ENCODE data around the gene SERPINB6.
"Not testable (repeated sequence)": the region's sequence is repeated elsewhere in the genome, so short reads cannot be mapped to it uniquely, and the experiment has no call there.

The SERPINB6 gene

DNA sequence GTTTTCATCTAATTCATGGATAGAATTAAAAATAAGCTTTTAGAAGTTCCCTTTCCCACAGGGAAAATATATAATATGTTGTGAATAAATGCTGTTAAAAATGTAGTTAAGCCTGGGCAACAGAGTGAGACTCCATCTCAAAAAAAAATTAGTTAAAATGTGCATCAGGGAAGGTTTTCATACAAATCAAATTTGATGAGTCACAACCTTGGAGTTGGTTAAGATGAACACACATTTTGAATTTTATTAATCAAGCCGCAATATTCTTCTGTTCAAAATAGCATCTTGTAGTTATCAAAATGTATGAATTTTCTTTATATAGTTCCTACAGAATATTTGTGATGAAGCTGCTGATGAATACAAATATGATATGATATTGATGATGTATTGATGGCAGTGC lies 37.3 kb downstream of the SERPINB6 start:
- H3K4me3 ChIP-seq (ENCODE audit: low read depth, low read length), result no peak overlapping the region
- TF ChIP-seq, protein P1, sequence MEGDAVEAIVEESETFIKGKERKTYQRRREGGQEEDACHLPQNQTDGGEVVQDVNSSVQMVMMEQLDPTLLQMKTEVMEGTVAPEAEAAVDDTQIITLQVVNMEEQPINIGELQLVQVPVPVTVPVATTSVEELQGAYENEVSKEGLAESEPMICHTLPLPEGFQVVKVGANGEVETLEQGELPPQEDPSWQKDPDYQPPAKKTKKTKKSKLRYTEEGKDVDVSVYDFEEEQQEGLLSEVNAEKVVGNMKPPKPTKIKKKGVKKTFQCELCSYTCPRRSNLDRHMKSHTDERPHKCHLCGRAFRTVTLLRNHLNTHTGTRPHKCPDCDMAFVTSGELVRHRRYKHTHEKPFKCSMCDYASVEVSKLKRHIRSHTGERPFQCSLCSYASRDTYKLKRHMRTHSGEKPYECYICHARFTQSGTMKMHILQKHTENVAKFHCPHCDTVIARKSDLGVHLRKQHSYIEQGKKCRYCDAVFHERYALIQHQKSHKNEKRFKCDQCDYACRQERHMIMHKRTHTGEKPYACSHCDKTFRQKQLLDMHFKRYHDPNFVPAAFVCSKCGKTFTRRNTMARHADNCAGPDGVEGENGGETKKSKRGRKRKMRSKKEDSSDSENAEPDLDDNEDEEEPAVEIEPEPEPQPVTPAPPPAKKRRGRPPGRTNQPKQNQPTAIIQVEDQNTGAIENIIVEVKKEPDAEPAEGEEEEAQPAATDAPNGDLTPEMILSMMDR (IDR thresholded peaks at IDR 0.05; ENCODE audit: low read depth, low read length, missing control alignments), result no peak

DNA sequence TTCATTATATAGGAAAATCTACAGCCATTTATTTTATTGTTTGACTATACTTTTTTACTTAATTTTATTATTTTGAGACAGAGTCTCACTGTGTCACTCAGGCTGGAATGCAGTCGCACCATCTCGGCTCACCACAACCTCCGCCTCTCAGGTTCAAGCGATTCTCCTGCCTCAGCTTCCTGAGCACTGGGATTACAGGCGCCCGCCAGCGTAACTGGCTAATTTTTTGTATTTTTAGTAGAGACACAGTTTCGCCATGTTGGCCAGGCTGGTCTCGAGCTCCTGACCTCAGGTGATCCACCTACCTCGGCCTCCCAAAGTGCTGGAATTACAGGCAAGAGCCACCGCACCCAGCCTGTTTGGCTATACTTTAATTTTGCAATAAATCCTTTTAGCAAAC lies 38.5 kb downstream of the SERPINB6 start:
- H3K4me3 ChIP-seq (ENCODE audit: low read depth, low read length); DNase-seq (ENCODE audit: low read depth): not testable (repeated sequence)
- in situ Hi-C loops (cut with HindIII; ENCODE audit: low sequenced_read_pairs), result loop anchor here (5.0 kb wide), 1 partner anchor 91 kb away; the partner anchor contains the start of gene SERPINB1

More for the DNA sequence above, 37.3 kb downstream of the SERPINB6 start:
- in situ Hi-C loops (cut with HindIII; ENCODE audit: low sequenced_read_pairs), result loop anchor here (5.0 kb wide), 1 partner anchor 92 kb away; the partner anchor contains the start of gene SERPINB1
- no peak for DNase-seq (ENCODE audit: low read depth)

DNA sequence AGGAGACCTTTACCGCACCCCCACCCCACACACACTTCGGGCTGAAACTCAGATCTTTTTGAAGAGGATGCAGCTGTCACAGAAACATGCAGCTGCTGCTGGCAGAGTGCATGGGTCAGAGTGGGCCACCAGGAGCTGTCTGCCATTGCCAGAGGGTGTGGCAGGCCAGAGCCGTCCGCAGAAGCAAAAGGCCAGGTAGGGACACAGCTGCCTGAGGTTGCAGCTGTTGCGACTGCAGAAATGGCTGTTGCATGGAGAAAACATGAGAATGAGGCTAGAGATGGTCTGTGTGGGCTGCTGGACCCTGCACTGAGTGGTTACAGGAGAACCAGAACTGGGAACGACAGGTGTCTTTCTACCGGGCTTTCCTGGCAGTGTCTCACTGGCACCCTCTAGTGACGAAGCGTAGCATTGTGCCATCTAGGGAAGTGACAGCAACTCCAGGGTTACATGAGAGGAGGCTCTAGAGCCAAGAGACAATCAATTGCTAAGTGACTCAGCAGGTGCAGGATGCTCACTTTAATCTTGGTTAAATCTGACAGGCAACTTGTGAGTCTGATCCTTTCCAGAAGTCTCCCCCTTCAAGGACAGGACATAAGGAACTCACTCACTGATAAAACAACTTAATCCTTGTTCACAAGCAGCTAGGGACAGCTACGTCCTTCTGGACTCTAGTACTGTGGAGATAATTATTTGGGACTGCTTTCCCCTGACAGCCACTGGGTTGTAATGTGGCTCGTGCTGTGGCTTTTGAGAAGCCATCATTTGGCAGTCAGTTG lies 39.2 kb downstream of the SERPINB6 start:
- peak; percentile 39 for DNase-seq (ENCODE audit: low read depth)
- in situ Hi-C loops (cut with HindIII; ENCODE audit: low sequenced_read_pairs), result loop anchor here (5.0 kb wide), 1 partner anchor 90 kb away; the partner anchor contains the start of gene SERPINB1
- H3K4me3 ChIP-seq (ENCODE audit: low read depth, low read length), result no peak overlapping the region
- TF ChIP-seq, protein P1 (IDR thresholded peaks at IDR 0.05; ENCODE audit: low read depth, low read length, missing control alignments), result peak; percentile 99

DNA sequence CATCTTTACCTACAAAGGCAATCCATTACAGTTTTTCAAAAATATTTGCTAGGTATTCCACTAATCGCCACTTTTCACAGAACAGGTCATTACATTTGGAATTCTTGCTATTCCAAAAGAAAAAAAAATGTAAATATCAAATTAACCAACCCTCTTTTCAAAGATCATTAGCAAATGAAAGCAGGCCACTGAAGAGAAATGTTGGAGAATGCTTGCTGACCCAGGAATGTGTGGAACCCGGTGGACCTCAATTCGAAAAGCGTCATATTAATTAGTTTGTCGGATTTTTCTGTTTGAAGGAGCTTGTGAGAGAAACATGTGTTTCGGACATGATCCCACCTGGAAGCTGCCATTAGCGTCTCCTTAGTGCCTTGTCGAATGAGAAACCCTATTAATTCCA lies 40.3 kb downstream of the SERPINB6 start:
- H3K4me3 ChIP-seq (ENCODE audit: low read depth, low read length), result no peak overlapping the region
- TF ChIP-seq, protein P1 (IDR thresholded peaks at IDR 0.05; ENCODE audit: low read depth, low read length, missing control alignments), result no peak
- in situ Hi-C loops (cut with HindIII; ENCODE audit: low sequenced_read_pairs), result loop anchor here (5.0 kb wide), 1 partner anchor 89 kb away; the partner anchor contains the start of gene SERPINB1
- DNase-seq (ENCODE audit: low read depth), result no peak

DNA sequence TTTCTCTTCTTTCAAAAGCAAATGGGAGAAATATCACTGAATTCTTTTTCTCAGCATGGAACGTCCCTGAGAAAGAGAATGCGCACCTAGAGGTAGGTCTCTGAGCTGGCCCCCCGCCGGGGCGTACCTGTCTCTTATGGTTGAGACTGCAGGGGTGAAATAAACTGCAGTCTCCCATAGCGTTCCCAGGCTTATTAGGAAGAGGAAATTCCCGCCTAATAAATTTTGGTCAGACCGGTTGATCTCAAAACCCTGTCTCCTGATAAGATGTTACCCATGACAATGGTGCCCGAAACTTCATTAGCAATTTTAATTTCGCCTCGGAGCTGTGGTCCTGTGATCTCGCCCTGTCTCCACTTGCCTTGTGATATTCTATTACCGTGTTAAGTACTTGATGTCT lies 43.4 kb downstream of the SERPINB6 start:
- not testable (repeated sequence) for H3K4me3 ChIP-seq (ENCODE audit: low read depth, low read length)
- in situ Hi-C loops (cut with HindIII; ENCODE audit: low sequenced_read_pairs), result loop anchor here (10.0 kb wide), 1 partner anchor 143 kb away; no protein-coding TSS in a partner anchor

DNA sequence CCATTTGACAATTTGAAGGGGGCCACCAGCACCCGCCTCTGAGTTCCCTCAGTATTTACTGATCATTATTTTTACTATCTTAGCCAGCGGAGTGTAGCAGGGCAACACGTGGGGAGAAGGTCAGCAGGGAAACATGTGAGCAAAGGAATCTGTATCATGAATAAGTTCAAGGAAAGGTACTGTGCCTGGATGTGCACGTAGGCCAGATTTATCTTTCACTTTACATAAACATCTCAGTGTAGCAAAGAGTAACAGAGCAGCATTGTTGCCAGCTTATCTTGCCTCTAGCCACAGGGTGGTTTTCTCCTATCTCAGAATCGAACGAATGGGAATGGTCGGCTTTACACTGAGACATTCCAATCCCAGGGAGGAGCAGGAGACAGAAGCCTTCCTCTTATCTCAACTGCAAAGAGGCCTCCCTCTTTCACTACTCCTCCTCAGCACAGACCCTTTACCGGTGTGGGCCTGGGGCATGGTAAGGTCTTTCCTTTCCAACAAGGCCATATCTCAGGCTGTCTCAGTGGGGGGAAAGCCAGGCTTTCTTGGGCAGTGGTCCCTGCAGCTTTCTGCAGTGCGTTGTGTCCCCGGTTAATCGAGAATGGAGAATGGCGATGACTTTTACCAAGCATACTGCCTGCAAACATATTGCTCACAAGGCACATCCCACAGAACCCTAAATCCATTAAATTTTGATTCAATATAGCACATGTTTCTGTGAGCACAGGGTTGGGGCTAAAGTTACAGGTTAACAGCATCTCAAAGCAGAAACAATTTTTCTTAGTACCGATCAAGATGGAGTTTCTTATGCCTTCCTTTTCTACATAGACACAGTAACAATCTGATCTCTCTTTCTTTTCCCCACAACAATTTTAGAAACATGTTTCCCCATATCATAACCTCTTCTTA lies 45.3 kb downstream of the SERPINB6 start:
- in situ Hi-C loops (cut with HindIII; ENCODE audit: low sequenced_read_pairs), result loop anchor here (10.0 kb wide), 1 partner anchor 141 kb away; no protein-coding TSS in a partner anchor
- H3K4me3 ChIP-seq (ENCODE audit: low read depth, low read length); DNase-seq (ENCODE audit: low read depth): not testable (repeated sequence)

More for the DNA sequence above, 43.4 kb downstream of the SERPINB6 start:
- not testable (repeated sequence) for DNase-seq (ENCODE audit: low read depth)

DNA sequence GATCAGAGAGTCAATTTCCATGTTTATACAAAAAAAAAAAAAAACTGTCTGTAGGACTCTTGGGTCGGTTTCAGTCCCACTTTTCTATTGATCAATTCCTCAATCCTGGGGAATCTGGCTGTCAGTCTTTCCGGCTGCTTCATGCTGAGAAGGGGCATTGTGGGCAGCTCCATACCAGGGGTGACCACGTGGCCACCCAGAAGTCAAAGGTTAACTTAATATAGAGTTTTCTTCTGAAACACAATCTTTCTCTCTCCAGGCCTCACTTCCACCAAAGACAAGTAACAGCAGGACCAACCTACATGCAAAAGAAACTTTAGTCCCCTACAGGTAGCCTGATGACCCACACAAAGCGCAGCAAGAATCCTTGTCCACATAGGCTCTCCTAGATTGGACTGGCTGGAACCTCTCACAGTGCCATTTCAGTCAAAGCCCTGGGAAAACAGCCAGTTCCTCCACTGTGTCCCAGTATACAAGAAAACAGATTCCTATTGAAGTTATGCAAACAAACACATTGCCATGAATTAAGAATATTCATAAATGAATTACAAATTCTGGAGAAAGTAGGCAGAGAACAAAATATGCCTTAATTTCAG lies 49.7 kb downstream of the SERPINB6 start:
- DNase-seq (ENCODE audit: low read depth), result no peak
- in situ Hi-C loops (cut with HindIII; ENCODE audit: low sequenced_read_pairs), result loop anchor here (10.0 kb wide), 1 partner anchor 137 kb away; no protein-coding TSS in a partner anchor
- TF ChIP-seq, protein P1 (IDR thresholded peaks at IDR 0.05; ENCODE audit: low read depth, low read length, missing control alignments), result no peak
- no peak overlapping the region for H3K4me3 ChIP-seq (ENCODE audit: low read depth, low read length)
